NCI-H524 (cell line): Measurements from ENCODE around the gene ELMO1.

ENCODE experiments used
- DNase-seq, 2 experiments: peaks; one replicate each; lab custom pipeline; 2025; lab: John Stamatoyannopoulos, UW

Gene ELMO1

GRCh38 chr7:37471619-37472018 is 23.0 kb upstream of the ELMO1 start:
- no peak for DNase-seq

DNA sequence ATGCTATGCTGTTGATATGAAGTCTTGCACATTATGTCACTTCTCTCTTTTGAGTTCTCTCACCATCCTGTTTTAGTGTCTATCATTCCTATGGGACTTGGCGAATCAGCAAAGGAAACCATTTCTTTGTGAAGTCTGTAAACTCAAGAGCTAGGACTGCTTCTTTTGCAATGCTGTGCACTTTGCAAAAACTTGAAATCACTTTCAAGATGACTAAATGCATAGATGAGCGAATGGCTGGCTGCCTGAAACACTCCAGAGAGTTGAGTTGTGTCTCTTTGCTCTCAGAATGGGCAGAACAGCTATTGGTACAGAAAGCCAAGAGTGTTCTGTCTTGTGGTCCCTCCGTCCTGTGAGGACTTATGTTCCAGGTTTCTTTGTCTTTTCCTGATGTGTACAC is 18.3 kb upstream of the ELMO1 start:
- no peak for DNase-seq

DNA sequence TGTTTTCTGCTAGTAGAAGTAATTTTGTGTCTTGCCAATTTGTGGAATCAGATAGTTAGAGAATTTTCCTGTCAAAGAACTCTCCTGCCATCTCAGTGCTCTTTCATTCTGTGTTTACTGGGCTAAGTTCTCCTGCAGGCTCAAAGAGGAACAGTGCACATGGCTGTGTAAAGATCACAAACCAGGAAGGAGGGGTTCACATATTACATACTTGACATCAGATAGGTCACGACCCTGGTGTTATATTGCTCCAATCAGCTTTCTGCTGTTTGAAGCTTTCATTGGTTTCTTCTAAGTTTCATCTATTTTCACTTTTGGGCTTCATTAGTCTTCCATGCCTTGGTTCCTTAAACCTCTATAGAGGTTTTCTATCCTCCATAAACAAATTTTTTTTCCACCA is 13.5 kb upstream of the ELMO1 start:
- no peak for DNase-seq

- no peak for DNase-seq
Measured at GRCh38 chr7:37455081-37455480, 6.4 kb upstream of the ELMO1 start.

GRCh38 chr7:37452346-37452745 is 3.7 kb upstream of the ELMO1 start:
- DNase-seq: peak in 1 of 2 experiments; percentile 29

DNA sequence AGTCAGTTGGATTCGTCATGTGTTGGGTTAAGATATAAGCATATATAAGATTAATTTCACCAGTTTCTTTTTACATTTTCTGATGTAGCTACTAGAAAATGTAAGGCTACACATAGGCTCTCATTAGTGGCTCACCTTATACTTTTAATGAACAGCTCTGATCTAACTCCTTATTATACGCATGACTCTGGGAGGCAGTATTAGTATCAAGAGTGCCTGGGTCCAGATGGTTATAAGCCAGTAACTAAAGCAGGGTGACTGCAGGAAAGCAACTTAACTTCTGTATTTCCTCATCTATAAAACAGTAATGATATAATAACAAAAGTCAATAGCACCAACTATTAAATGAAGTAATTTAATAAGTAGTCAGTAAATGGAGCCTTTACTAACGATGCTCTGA is 1.4 kb upstream of the ELMO1 start:
- DNase-seq: peak; percentile 42 to 85

DNA sequence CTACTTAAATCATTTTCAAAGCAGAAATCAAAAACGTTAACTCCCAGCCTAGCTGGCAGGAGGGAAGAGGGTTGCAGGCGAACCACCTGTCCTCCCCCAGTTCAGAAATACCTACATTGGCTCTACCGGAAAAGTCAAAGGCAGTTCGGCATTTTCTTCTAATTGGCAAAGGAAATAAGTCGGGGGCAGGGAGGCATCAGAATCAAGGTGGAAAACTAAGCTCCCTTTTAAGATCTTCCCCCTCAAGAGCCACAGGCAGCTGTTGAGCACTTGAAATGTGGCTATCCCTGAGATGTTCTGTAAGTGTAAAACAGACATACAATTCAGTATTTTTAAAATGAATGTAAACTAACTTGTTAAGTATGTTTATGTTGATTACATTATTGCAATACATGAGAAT is 957 bp upstream of the ELMO1 start:
- peak; percentile 56 to 81 for DNase-seq

- no peak for DNase-seq
Measured at GRCh38 chr7:37448011-37448635, 541 bp downstream of the ELMO1 start.

DNA sequence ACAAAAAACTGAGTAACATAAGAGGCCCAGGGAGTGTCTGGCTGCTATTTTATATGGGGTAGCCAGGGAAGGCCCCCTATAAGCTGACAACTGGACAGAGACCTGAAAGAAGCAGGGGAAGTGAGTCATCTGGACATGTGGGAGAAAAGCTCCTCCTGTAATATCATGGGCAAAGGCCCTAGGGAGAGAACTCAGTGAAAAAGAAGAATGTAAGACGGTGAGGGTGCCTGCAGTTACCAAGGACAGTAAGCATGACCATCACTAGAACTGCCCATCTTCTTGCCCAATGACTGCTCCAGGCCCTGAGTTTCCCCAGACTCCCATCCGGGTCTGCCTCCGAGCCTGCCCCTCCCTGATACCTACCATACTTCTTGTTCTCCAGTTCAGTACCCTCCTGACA is 2.3 kb downstream of the ELMO1 start:
- DNase-seq: no peak

DNA sequence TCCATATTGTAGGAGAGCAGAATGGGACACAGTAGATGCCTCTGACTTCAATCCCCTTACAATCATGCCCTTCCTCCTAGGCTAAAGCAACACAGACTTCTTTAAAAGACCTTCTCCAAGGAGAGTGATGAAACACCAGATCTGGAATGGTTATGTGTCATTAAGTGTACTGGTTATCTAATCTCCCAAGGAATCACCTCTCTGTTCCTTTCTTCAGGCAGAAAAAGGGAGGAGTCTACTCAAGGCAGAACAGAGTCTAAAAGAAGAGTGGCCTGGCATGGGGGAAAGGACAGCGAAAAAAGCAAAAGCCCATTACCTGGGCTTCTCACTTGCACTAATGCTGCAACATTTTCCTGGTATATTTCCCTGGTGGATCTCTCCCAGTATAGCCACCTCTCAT is 2.9 kb downstream of the ELMO1 start:
- no peak for DNase-seq

DNA sequence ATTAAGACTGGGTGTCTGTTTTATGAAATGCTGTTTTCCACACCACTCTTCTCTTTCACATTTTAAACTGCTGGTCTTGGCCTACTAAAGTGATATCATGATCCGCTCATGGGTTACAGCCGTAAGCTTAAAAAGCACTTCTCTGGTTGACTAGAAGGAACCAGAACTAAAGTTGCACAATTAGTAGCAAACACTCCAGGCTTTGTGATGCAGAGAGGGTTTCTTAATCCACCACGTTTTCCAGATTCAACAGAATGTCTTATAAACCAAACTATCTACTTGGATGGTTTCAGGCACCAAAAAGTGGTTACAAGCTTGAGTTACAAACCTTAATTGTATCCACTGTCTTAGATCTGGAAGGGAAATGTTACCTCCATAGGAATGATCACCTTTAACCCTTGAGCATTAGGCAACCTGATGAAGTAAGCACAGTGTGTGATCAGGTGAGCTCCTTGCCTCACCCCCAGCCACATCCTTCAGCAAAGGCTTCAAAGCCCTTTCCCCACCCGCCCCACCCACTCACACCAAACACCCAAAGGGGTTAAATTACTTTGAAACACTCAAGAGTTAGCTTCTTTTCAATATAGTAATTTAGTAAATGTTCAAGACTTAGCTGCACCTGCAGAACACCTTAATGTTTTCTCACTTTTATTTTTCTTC is 3.5 kb downstream of the ELMO1 start:
- no peak for DNase-seq

GRCh38 chr7:37443627-37444026 is 5.0 kb downstream of the ELMO1 start:
- no peak for DNase-seq

DNA sequence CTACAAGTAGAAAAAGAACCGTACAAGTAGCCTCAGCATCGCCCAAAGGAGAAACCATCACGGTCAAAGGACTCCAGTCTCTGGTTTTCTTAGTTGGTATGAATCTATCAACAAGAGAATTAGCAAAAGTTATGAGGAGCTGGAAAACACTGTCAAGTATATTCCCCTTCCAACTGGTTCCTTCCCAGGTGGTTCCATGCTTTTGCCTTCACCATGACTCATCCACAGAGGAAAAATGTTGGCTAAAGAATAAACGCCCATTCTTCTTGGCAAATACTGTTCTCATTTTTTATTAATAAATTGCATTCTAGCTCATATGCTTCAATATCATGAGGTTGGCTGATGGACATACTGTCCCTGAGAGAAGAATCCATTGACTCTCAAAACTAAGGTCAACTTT is 6.4 kb downstream of the ELMO1 start:
- DNase-seq: no peak

DNA sequence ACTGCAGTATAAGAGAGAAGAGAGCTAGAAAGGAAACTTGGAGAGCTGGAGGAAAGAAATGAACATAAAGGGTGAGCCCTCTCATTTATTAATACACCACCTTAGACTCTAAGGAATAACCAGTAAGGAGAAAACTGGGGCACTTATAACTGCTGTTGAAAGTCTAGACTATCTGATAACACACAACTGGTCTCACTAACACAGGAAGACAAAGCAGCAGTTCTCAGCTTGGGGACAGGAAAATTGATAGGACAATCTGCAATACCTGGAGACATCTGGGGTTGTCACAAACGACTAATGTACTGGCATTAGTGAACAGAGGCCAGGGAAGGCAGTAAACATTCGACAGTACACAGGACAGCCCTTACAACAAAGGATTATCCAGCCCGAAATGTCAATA is 6.8 kb downstream of the ELMO1 start:
- DNase-seq: no peak

DNA sequence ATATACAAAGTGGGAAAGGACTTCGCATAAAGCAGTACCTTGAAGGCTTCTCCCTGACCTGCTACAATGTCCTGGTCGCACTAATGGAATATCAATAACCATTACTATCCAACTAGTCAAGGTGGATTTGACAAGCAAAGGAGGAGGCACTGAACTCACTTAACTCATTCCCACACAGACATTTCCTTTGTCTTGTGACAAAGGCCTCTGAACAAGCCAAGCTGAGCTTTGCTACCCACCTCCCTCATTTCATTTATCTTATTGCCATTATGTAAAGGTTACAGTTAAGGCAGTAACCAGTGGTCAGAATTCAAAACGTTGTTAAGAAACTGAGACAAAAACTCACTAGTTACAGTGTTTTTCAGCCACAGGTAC is 7.3 kb downstream of the ELMO1 start:
- no peak for DNase-seq

- DNase-seq: no peak
Measured at GRCh38 chr7:37440738-37441385, 7.8 kb downstream of the ELMO1 start.

DNA sequence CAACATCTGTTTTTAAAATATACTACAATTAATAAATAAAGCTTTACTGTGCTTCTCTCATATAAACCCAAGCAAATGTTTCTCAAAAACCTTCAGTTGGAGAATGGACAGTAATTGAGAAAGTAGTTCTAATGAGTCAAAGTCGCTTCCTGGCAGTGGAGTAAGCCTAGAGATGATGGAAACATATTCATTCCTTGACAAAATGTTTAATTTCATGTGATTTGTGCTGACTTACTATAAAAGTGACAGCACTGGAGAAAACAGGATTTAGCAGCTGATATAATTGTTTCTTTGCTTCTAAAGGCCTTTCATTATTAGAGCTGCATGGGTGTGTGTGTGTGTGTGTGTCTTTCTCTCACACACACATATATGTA is 9.0 kb downstream of the ELMO1 start:
- DNase-seq: no peak

DNA sequence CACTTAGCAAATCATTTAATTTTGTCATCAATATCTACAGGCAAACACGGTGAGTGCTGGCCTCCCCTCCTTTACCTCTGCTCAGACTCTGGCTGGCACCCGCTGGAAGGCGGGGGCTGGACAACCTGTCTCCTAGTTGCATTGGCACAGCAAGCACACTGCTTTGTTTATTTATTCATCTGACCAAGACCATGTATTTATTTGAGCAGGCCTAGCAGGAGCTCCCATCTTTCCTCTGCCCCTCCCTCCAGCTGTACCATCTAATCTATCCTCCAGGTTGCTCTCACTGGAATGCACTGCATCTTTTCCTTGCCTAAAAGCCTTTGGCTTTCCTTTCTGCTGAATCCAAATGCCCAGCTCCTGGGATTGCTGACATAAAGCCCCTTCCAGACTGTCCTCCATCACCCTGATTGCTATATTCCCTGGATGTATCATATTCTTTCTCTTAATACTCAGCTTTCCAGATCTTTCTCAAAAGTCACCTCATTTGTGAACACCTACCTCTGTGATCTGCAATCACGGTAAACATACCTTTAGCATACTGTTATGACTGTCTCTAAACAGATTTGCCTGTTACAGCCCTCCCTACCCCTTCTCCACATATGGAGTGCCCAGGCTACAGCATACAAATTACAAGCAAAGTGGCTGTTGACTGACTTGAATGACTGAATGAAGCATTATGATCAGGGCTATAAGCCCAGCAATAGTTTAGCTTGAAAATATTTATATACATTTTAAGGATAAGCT is 9.6 kb downstream of the ELMO1 start:
- no peak for DNase-seq

GRCh38 chr7:37435156-37435855 is 13.4 kb downstream of the ELMO1 start:
- no peak for DNase-seq

- no peak for DNase-seq
Measured at GRCh38 chr7:37434529-37434928, 14.1 kb downstream of the ELMO1 start.

DNA sequence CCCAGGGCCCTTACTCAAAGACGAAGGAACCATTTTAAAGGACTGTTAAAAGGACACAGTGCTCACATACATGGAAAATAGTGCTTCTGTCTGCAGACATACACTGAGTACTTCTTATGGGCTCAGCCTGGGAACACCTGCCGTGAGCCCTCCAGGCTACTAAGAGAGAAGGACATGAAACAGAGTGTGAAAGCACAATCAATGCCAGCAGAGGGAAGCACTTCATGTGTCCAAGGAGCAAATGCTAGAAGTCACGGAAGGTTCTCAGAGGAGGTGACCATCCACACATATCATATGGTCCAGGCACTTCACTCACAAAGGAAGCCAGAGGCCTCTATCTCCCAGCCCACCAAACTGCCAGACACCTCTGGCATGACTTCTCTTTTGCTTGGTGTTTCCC is 15.5 kb downstream of the ELMO1 start:
- peak in 1 of 2 experiments; percentile 39 for DNase-seq

- DNase-seq: no peak
Measured at GRCh38 chr7:37432281-37432920, 16.3 kb downstream of the ELMO1 start.
